A172 (cell line): ENCODE data around the gene FAM200A. TPM values are rescaled to one million over a fixed set of nuclear protein-coding genes. Genes with fewer than 3 reads are reported as not detected.
A peak's percentile ranks its signal among the peaks of the same experiment; 100 is the strongest.
"Not testable (repeated sequence)": the region's sequence is repeated elsewhere in the genome, so short reads cannot be mapped to it uniquely, and the experiment has no call there.

Experiments
- DNase-seq: peaks from one replicate; pipeline ENCODE4 v3.0.0-alpha.2; 2015; ENCODE audit warnings: low spot score
- total RNA-seq: library from RNA; depleted of rRNA; stranded (reverse); fragments of >200 nt; shearing (Covaris generic); gene quantifications from 2 replicates; pipeline ENCODE4 v1.2.3, GENCODE V29; 2014; rRNA removed

FAM200A gene
- 11.4 and 12.3 TPM in 2 replicates for total RNA-seq

DNA sequence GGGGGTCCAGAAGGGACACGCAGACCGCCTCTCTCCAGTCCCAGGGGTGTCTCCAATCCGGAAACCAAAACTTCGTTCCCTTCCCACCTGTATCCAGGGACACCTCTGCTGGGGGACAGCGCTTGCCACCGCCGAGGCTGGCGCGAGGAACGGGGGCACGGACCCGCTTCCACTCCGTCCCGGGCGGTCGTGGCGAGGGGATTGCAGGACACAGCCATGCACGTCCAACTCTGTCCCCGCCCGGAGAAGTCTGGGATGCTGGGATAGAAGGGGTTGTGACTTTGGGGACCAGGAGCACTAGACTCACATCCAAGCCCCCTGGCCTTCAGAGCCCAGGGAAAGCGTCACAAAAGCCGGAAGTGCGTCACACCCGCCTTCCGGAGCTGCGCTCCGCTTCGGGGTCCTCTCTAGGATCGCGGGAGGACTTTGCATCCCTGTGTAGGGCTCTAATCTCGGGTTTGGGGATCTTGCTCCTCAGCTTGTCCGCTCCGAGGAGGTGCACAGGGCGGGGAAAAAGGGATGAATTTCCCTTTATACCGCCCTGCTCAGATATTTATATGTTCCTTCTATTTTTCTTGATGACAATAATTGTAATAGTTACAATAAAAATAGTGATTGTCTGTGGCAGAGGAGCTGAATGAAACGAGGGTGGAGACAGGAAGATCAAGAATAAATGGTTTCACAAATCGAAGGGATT is at the start of gene FAM200A:
Gene FAM200A, minus strand, starts transcription at position 348 of the 697 bp plus-strand sequence. CDS start 3,707 bp downstream, outside the sequence.
- DNase-seq = peak; percentile 83

GRCh38 chr7:99599836-99600235 is 47.9 kb upstream of the FAM200A start:
- no peak for DNase-seq

DNA sequence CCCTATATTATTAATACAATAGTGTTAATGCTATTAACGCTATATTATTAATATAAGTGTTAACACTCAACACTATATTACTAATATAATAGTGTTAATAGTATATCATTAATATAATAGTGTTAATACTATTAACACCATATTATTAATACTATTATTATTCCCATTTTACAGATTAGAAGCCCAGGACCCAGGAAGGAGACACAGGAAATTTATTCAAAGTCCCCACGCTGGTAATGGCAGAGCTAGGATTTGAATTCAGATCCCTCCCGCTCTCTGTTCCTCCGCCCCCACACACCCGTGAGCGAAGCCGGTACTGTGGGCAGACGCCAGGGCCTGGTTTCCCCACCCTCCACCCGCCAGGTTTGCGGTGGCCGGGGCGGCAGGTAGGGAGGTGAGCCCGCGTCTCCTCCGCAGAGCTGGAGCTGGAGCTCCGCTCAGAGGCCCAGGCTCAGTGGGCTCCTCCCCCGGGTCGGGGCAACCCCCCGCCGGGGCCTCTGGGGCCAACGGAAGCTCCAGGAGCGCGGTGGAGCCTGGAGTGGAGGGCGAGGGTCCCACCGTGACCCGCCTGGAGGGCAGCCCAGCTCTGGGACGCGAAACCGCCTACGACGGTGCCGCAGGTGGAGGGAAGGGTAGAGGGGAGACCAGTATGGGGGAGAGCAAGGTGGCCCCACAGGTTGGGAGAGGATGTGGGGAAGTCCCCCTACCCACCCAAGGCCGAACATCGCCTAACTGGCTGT is 46.0 kb upstream of the FAM200A start, which contains the start of gene TMEM225B:
Gene TMEM225B, plus strand, starts transcription at position 506 of the 740 bp plus-strand sequence. CDS start 6,122 bp downstream, outside the sequence.
- DNase-seq = no peak

DNA sequence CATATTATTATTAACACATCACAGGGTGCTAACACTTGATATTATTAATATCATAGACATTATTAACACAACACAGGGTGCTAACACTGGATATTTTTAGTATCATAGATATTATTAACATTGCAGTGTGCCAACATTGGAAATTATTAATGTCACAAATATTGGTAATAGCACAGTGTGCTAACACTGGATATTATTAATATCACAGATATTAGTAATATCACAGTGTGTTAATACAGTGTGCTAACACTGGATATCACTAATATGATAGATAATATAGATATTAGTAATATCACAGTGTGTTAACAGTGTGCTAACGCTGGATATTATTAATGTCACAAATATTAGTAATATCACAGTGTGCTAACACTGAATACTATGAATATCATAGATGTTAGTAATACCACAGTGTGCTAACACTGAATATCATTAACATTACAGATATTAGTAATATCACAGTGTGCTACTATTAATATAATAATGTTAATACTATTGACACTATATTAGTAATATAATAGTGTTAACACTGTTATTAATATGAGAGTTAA is 44.6 kb upstream of the FAM200A start:
- no peak for DNase-seq

DNA sequence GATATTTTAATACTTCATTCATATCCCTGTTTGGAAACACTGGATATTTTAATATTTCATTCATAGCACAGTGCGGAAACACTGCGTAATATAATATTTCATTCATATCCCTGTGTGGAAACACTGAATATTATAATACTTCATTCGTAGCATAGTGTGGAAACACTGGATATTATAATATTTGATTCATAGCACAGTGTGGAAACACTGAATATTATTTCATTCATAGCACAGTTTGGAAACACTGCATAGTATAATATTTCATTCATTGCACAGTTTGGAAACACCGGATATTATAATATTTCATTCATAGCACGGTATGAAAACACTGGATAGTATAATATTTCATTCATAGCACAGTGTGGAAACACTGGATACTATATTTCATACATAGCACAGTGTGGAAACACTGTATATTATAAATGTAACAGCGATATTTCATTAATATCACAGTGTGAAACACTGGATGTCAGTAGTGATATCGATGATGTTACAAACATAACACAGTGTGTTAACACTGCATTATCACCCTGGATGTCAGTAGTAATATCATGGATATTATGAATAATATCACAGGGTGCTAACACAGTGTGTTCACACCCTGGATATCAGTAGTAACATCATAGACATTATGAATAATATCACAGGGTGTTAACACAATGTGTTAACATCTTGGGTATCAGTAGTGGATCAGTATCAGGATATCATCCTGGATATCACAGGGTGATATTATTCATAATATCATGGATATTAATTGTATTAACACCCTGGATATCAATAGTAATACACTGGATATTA is 43.2 kb upstream of the FAM200A start:
- DNase-seq = no peak

DNA sequence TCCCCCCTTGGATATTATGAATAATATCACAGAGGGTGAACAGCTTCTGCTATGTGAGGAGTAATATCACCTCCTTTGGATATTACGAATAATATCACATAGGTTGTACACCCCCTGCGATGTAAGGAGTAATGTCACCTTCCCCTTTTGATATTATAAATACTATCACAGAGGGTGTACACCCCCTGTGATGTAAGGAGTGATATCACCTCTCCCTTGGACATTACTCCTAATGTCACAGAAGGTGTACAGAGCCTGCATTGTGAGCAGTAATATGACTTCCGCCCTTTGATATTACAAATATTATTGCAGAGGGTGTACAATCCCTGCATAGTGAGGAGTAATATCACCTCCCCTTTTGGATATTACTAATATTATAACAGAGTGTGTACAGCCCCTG is 37.0 kb upstream of the FAM200A start:
- DNase-seq = no peak

DNA sequence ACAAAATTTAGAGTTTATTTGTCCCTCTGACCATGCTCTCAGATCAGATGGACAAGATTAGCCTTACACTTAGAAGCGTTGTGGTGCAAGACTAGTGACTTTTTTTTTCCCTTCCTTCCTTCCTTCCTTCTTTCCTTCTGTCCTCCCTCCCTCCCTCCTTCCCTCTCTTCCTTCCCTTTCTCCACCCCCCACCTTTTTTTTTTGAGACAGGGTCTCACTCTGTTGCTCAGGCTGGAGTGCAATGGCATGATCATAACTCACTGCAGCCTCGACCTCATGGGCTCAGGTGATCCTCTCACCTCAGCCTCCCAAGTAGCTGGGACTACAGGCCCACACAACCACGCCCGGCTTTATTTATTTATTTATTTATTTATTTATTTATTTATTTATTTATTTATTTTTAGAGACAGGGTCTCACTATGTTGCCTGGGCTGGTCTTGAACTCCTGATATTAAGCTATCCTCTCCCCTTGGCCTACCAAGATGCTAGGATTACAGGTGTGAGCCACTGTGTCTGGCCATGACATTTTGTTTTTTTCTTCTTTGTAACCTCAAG is 28.9 kb upstream of the FAM200A start:
- DNase-seq = not testable (repeated sequence)

GRCh38 chr7:99579956-99580777 is 28.3 kb upstream of the FAM200A start:
- no peak for DNase-seq

GRCh38 chr7:99579281-99579955 is 27.5 kb upstream of the FAM200A start:
- no peak for DNase-seq

GRCh38 chr7:99576251-99576650 is 24.3 kb upstream of the FAM200A start:
- DNase-seq = no peak

GRCh38 chr7:99573257-99573656 is 21.3 kb upstream of the FAM200A start:
- no peak for DNase-seq

DNA sequence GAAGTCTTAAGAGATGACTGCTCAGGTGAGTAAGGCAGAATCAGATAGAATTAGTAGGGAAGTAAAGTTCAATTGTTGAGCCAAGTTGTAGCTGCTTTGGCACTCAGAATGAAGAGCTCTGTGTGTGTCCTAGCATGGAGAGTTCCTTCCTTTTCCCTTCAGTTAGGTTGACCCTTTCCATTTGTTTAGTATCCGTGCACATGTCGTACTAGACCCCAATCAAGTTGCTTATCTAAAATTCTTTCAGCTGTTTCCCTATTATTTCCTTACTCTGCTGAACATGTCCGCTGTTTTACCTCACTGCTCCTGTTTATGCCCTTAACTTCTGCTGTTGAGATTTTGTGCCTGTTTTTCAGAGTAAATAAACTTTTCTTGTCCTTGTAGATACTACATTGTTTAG is 19.9 kb upstream of the FAM200A start:
- no peak for DNase-seq

DNA sequence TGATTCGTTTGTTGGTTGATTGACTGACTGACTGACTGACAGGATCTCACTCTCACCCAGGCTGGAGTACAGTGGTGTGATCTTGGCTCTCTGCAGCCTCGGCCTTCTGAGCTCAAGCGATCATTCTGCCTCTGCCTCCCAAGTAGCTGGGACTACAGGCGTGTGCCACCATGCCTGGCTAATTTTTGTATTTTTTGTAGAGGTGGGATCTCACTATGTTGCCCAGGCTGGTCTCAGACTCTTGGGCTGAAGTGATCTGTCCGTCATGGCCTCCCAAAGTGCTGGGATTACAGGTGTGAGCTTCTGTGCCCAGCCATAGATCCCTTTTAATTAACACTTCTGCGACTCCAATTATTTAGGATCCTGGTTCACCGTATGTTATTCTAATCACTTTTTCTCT is 16.9 kb upstream of the FAM200A start:
- not testable (repeated sequence) for DNase-seq

DNA sequence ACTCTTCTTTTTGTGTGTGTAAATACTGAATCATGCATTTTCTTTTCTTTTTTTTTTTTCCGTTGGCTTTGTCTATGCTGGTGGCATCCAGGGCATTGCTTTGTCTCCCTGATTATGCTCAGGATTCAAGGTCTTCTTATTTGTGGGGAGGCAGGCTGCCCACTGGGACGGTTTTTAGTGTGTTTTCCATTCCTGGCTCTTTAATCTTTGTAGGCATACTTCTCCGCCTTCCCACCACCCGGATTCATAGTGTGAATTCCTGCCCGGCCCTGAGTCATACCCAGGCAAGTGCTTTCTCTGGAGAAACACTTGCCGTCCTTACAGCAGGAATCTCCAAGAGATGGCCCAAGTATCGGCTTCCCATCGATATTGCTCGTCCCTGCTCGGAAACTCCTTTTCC is 11.7 kb upstream of the FAM200A start:
- DNase-seq = peak; percentile 86

- peak; percentile 99 for DNase-seq
These were observed 10.9 kb upstream of the FAM200A start for GRCh38 chr7:99562832-99563231.

DNA sequence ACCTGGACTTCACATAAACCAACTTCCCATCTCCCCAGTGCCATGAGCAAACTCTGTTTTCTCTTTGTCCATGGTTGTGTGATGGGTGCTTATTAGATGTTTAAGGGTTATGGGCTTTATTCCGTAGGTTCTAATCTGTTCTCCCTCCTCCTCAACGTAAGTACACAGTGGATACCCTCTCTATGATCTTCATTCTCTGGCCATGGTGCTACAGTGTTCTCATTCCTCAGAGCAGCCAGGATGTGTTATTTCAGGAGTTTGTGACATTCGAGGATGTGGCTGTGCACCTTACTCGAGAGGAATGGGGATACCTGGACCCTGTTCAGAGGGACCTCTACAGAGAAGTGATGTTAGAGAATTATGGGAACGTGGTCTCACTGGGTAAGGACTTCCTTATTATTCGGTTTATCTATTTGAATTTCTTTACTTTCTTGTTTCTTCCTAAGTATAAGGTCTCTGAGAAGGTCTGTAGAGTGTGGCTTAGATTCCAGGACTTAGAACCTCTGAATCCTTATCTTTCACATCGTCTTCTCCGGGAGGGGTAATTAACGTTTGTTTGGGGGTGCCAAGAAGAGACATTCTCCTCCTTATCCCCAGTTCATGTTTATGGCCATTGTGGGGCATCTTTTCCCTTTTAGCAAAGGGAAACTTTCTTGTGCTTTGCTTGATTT is 10.3 kb upstream of the FAM200A start:
- DNase-seq = no peak

- DNase-seq = no peak
These were observed 9.8 kb upstream of the FAM200A start for GRCh38 chr7:99561737-99562051.

- no peak for DNase-seq
These were observed 9.2 kb upstream of the FAM200A start for GRCh38 chr7:99560834-99561736.
